HEK293 (cell line): ENCODE measurements around the gene NINJ2.

Source experiments
- MEIS1 ChIP-seq: sonication (generic); formaldehyde crosslinking; IDR thresholded peaks from 2 replicates; pipeline ENCODE4 v1.8.1; 2022; ENCODE audit warnings: missing genetic modification reagents, mild to moderate bottlenecking, borderline replicate concordance
- REST ChIP-seq: fragments of 450-650 bp; formaldehyde crosslinking; IDR thresholded peaks from 2 replicates; pipeline ENCODE4 v1.5.1; 2016; ENCODE audit warnings: missing biosample characterization, missing genetic modification characterization
- ZBTB21 ChIP-seq: fragments of 450-650 bp; formaldehyde crosslinking; IDR thresholded peaks from 2 replicates; pipeline ENCODE4 v1.5.1; 2017; ENCODE audit warnings: missing biosample characterization, missing genetic modification characterization
- ZBTB7A ChIP-seq: fragments of 450-650 bp; formaldehyde crosslinking; IDR thresholded peaks from 2 replicates; pipeline ENCODE4 v1.5.1; 2016; ENCODE audit warnings: low read depth, missing biosample characterization, missing genetic modification characterization
- ZNF10 ChIP-seq: fragments of 450-650 bp; formaldehyde crosslinking; IDR thresholded peaks from 2 replicates; pipeline ENCODE4 v1.5.1; 2017; ENCODE audit warnings: missing biosample characterization, missing genetic modification characterization
- ZNF2 ChIP-seq: fragments of 450-650 bp; formaldehyde crosslinking; IDR thresholded peaks from 2 replicates; pipeline ENCODE4 v1.5.1; 2016; ENCODE audit warnings: missing biosample characterization, missing genetic modification characterization
- ZNF221 ChIP-seq: fragments of 450-650 bp; formaldehyde crosslinking; IDR thresholded peaks from 2 replicates; pipeline ENCODE4 v1.5.1; 2017; ENCODE audit warnings: missing biosample characterization, missing genetic modification characterization, borderline replicate concordance
- ZNF23 ChIP-seq: fragments of 450-650 bp; formaldehyde crosslinking; IDR thresholded peaks from 2 replicates; pipeline ENCODE4 v1.5.1; 2016; ENCODE audit warnings: missing biosample characterization, missing genetic modification characterization, borderline replicate concordance
- ZNF274 ChIP-seq, 2 experiments: fragments of 200-500 bp in 1 of 2; fragments of 450-650 bp in 1 of 2; sonication (Bioruptor generic) in 1 of 2; formaldehyde crosslinking in 1 of 2; IDR thresholded peaks; 2 replicates each; pipeline versions ENCODE4 v1.5.1 to v1.6.1; 2014 to 2016; ENCODE audit warnings: borderline replicate concordance in 1 of 2, inconsistent platforms in 1 of 2, low read length in 1 of 2, missing biosample characterization in 1 of 2, missing genetic modification characterization in 1 of 2
- ZNF341 ChIP-seq: fragments of 450-650 bp; formaldehyde crosslinking; IDR thresholded peaks from 2 replicates; pipeline ENCODE4; 2016; ENCODE audit warnings: low read depth, missing biosample characterization, missing genetic modification characterization
- ZNF701 ChIP-seq: fragments of 450-650 bp; formaldehyde crosslinking; IDR thresholded peaks from 2 replicates; pipeline ENCODE4 v1.5.1; 2016; ENCODE audit warnings: missing biosample characterization, missing genetic modification characterization
- TF ChIP-seq, protein P1 (sequence below): fragments of 450-650 bp; formaldehyde crosslinking; IDR thresholded peaks from 2 replicates; pipeline ENCODE4 v1.5.1; 2016; ENCODE audit warnings: missing biosample characterization, missing genetic modification characterization
- TF ChIP-seq, protein P2 (sequence below): fragments of 450-650 bp; formaldehyde crosslinking; IDR thresholded peaks from 2 replicates; pipeline ENCODE4 v1.5.1; 2016; ENCODE audit warnings: missing biosample characterization, missing genetic modification characterization
- TF ChIP-seq, protein P3 (sequence below): fragments of 450-650 bp; formaldehyde crosslinking; IDR thresholded peaks from 2 replicates; pipeline ENCODE4 v1.5.1; 2016; ENCODE audit warnings: missing biosample characterization, missing genetic modification characterization

GRCh38 chr12:669576-669945 is 6.3 kb upstream of the NINJ2 start:
- TF ChIP-seq ZNF10 (tag by site-specific recombination) (no peak), ZNF274 (IDR thresholded peaks at IDR 0.05; ENCODE audit: low read length) (no peak), ZNF274 (tag by site-specific recombination; IDR thresholded peaks at IDR 0.05; ENCODE audit: borderline replicate concordance) (no peak), MEIS1 (no peak), ZBTB21 (no peak), ZNF341 (tag by site-specific recombination) (no peak), ZNF701 (tag by site-specific recombination) (no peak), ZBTB7A (tag by site-specific recombination) (no peak), REST (tag by site-specific recombination) (no peak), ZNF221 (tag by site-specific recombination) (no peak), ZNF23 (tag by site-specific recombination) (no peak), ZNF2 (no peak)
- TF ChIP-seq, protein P1, sequence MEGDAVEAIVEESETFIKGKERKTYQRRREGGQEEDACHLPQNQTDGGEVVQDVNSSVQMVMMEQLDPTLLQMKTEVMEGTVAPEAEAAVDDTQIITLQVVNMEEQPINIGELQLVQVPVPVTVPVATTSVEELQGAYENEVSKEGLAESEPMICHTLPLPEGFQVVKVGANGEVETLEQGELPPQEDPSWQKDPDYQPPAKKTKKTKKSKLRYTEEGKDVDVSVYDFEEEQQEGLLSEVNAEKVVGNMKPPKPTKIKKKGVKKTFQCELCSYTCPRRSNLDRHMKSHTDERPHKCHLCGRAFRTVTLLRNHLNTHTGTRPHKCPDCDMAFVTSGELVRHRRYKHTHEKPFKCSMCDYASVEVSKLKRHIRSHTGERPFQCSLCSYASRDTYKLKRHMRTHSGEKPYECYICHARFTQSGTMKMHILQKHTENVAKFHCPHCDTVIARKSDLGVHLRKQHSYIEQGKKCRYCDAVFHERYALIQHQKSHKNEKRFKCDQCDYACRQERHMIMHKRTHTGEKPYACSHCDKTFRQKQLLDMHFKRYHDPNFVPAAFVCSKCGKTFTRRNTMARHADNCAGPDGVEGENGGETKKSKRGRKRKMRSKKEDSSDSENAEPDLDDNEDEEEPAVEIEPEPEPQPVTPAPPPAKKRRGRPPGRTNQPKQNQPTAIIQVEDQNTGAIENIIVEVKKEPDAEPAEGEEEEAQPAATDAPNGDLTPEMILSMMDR (tag by site-specific recombination) = no peak
- TF ChIP-seq, protein P2, sequence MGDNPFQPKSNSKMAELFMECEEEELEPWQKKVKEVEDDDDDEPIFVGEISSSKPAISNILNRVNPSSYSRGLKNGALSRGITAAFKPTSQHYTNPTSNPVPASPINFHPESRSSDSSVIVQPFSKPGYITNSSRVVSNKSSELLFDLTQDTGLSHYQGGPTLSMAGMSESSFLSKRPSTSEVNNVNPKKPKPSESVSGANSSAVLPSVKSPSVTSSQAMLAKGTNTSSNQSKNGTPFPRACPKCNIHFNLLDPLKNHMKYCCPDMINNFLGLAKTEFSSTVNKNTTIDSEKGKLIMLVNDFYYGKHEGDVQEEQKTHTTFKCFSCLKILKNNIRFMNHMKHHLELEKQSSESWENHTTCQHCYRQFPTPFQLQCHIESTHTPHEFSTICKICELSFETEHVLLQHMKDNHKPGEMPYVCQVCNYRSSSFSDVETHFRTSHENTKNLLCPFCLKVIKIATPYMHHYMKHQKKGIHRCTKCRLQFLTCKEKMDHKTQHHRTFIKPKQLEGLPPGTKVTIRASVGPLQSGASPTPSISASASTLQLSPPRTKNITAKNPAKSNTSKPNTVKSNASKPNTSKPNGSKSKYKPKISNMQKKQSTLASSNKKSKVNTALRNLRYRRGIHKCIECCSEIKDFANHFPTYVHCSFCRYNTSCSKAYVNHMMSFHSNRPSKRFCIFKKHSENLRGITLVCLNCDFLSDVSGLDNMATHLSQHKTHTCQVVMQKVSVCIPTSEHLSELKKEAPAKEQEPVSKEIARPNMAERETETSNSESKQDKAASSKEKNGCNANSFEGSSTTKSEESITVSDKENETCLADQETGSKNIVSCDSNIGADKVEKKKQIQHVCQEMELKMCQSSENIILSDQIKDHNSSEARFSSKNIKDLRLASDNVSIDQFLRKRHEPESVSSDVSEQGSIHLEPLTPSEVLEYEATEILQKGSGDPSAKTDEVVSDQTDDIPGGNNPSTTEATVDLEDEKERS (tag by site-specific recombination) = no peak
- TF ChIP-seq, protein P3, sequence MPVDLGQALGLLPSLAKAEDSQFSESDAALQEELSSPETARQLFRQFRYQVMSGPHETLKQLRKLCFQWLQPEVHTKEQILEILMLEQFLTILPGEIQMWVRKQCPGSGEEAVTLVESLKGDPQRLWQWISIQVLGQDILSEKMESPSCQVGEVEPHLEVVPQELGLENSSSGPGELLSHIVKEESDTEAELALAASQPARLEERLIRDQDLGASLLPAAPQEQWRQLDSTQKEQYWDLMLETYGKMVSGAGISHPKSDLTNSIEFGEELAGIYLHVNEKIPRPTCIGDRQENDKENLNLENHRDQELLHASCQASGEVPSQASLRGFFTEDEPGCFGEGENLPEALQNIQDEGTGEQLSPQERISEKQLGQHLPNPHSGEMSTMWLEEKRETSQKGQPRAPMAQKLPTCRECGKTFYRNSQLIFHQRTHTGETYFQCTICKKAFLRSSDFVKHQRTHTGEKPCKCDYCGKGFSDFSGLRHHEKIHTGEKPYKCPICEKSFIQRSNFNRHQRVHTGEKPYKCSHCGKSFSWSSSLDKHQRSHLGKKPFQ (tag by site-specific recombination) = no peak
